Esophagus muscularis mucosa (tissue), 4 donors: Measurements from ENCODE around the gene PCDHA8. TPM values are rescaled to one million over a fixed set of nuclear protein-coding genes. Genes with fewer than 3 reads are reported as not detected.

Experiments
- DNase-seq: peaks from one replicate; pipeline ENCODE4 v3.0.0-alpha.2; 2017; ENCODE audit errors: extremely low spot score
- H3K27ac ChIP-seq, 4 donors: fragments of 200-600 bp; sonication (generic); replicated peaks in 1 of 4; 1 replicate in 3 of 4; 2 replicates in 1 of 4; pipeline ENCODE4 v1.5.1; 2016 to 2019; ENCODE audit warnings: mild to moderate bottlenecking in 1 of 4
- H3K27me3 ChIP-seq, 4 donors: fragments of 200-600 bp; sonication (generic); one replicate each; pipeline versions ENCODE4 v1.5.1 to v1.6.0; 2016 to 2019
- H3K36me3 ChIP-seq, 4 donors: fragments of 200-600 bp; sonication (generic); one replicate each; pipeline ENCODE4 v1.5.1; 2016 to 2019
- H3K4me1 ChIP-seq, 4 donors: fragments of 200-600 bp; sonication (generic); one replicate each; pipeline ENCODE4 v1.5.1; 2016 to 2019
- H3K4me3 ChIP-seq, 4 donors: fragments of 200-600 bp; sonication (generic); 1 replicate in 2 of 4; 2 replicates in 2 of 4; pipeline ENCODE4 v1.5.1; 2016 to 2019; ENCODE audit warnings: mild to moderate bottlenecking in 4 of 4, moderate library complexity in 1 of 4
- H3K9me3 ChIP-seq, 4 donors: fragments of 200-600 bp; sonication (generic); 1 replicate in 3 of 4; 2 replicates in 1 of 4; pipeline ENCODE4 v1.5.1; 2016 to 2019
- CTCF ChIP-seq, 3 experiments: fragments of 200-600 bp in 2 of 3; fragments of 450-650 bp in 1 of 3; sonication (generic) in 2 of 3; IDR thresholded peaks; one replicate each; pipeline ENCODE4 v1.5.1; 2017 to 2019; ENCODE audit warnings: antibody characterized with exemption in 3 of 3, mild to moderate bottlenecking in 2 of 3, moderate library complexity in 1 of 3
- EP300 ChIP-seq: sonication (generic); formaldehyde crosslinking; IDR thresholded peaks from one replicate; pipeline ENCODE4 v1.6.1; 2017; ENCODE audit warnings: antibody characterized with exemption
- POLR2A ChIP-seq: fragments of 450-650 bp; IDR thresholded peaks from one replicate; pipeline ENCODE4 v1.6.1; 2017; ENCODE audit warnings: antibody characterized with exemption, moderate library complexity, mild to moderate bottlenecking, low read depth
- WGBS: methylation state at CpG from one replicate; pipeline ENCODE4 v1.1.5; 2018; 5-methylcytosine and 5-hydroxymethylcytosine counted together
- intact Hi-C: fragments of 100-400 bp; cut with DNase I; formaldehyde crosslinking; loops from one replicate; pipeline ENCODE4 v1.15.1; 2023
- total RNA-seq, 4 donors: library from RNA; depleted of rRNA; stranded (reverse); fragments of >200 nt; gene quantifications; one replicate each; pipeline versions ENCODE4 v1.1.0 to v1.2.1, GENCODE V29; 2016

Gene PCDHA8
- total RNA-seq, 4 donors from 2014 or later: 0.29 to 0.83 TPM; not detected in 2

GRCh38 chr5:140883927-140884697 is 43.1 kb downstream of the PCDHA8 start:
- Histone ChIP-seq H3K27me3 (peaks cover 0 to 33% (median 0%) of the 10 kb centered on the region in 4 donors), H3K36me3 (no peaks in the 10 kb centered on the region), H3K27ac (no peak overlapping the region), H3K4me1 (peaks cover 0 to 14% (median 8%) of the 10 kb centered on the region in 4 donors), H3K9me3 (peaks cover 0 to 25% (median 7%) of the 10 kb centered on the region in 4 donors), H3K4me3 (peak overlapping the region in 2 of 4 donors; percentile 3 to 17)
- whole genome bisulfite sequencing: 38% methylated on average over 9 of the region's 79 CpGs
- intact Hi-C loops: loop anchor here (5.0 kb wide), 1 partner anchor 43 kb away; the partner anchor contains the start of gene PCDHAC1
- no peak for TF ChIP-seq EP300
- TF ChIP-seq CTCF (IDR thresholded peaks at IDR 0.05): no peak
- no peak for TF ChIP-seq POLR2A
- no peak for DNase-seq

Other genes with a start within 250 kb of the PCDHA8 start
- 100 to 1,000 TPM in 1 of 4 donors, 10 to 100 TPM in 3; 34.9 to 125 (median 56.1) TPM for gene CD14, start 208.0 kb upstream of the PCDHA8 start, total RNA-seq
- gene TMCO6, start 201.7 kb upstream of the PCDHA8 start, total RNA-seq: 10 to 100 TPM; 14.0 to 41.4 (median 22.2) TPM
- 10 to 100 TPM; 52.3 to 63.3 (median 57.4) TPM for gene NDUFA2, start 193.6 kb upstream of the PCDHA8 start, total RNA-seq
- 100 to 1,000 TPM in 3 of 4 donors, 10 to 100 TPM in 1; 98.7 to 159 (median 148) TPM for gene IK, start 193.4 kb upstream of the PCDHA8 start, total RNA-seq
- 10 to 100 TPM; 17.7 to 23.8 (median 20.6) TPM for gene WDR55, start 176.3 kb upstream of the PCDHA8 start, total RNA-seq
- under 1 TPM in 3 of 4 donors, not detected in 1; 0.46 to 0.83 (median 0.66) TPM for gene DND1, start 167.6 kb upstream of the PCDHA8 start, total RNA-seq
- 10 to 100 TPM; 45.7 to 68.7 (median 59.9) TPM for gene HARS1, start 149.8 kb upstream of the PCDHA8 start, total RNA-seq
- gene HARS2, start 149.7 kb upstream of the PCDHA8 start, total RNA-seq: 10 to 100 TPM; 19.1 to 22.2 (median 19.2) TPM
- gene ZMAT2, start 140.7 kb upstream of the PCDHA8 start, total RNA-seq: 10 to 100 TPM; 30.8 to 45.1 (median 38.0) TPM
- not detected for gene PCDHA1, start 55.0 kb upstream of the PCDHA8 start, total RNA-seq
- under 1 TPM in 3 of 4 donors, not detected in 1; 0.13 to 0.42 (median 0.34) TPM for gene PCDHA2, start 46.3 kb upstream of the PCDHA8 start, total RNA-seq
- 1 to 10 TPM in 3 of 4 donors, under 1 TPM in 1; 0.17 to 1.9 (median 1.2) TPM for gene PCDHA3, start 40.1 kb upstream of the PCDHA8 start, total RNA-seq
- 1 to 10 TPM in 1 of 4 donors, under 1 TPM in 3; 0.45 to 1.1 (median 0.66) TPM for gene PCDHA4, start 34.1 kb upstream of the PCDHA8 start, total RNA-seq
- under 1 TPM; 0.17 to 0.69 (median 0.30) TPM for gene PCDHA5, start 19.6 kb upstream of the PCDHA8 start, total RNA-seq
- gene PCDHA6, start 13.2 kb upstream of the PCDHA8 start, total RNA-seq: under 1 TPM; 0.33 to 0.97 (median 0.76) TPM
- 1 to 10 TPM in 1 of 4 donors, under 1 TPM in 3; 0.17 to 1.0 (median 0.37) TPM for gene PCDHA7, start 6.9 kb upstream of the PCDHA8 start, total RNA-seq
- gene PCDHA9, start 7.2 kb downstream of the PCDHA8 start, total RNA-seq: under 1 TPM; under 0.01 to 0.42 (median 0.15) TPM
- gene PCDHA10, start 14.7 kb downstream of the PCDHA8 start, total RNA-seq: 1 to 10 TPM in 2 of 4 donors, under 1 TPM in 2; 0.33 to 1.6 (median 1.0) TPM
- gene PCDHA11, start 27.8 kb downstream of the PCDHA8 start, total RNA-seq: under 1 TPM; 0.17 to 0.69 (median 0.34) TPM
- gene PCDHA12, start 34.1 kb downstream of the PCDHA8 start, total RNA-seq: 1 to 10 TPM in 3 of 4 donors, under 1 TPM in 1; 0.66 to 4.8 (median 2.5) TPM
- gene PCDHA13, start 40.9 kb downstream of the PCDHA8 start, total RNA-seq: 1 to 10 TPM in 1 of 4 donors, under 1 TPM in 3; 0.39 to 2.1 (median 0.76) TPM
- 1 to 10 TPM; 1.7 to 5.4 (median 4.4) TPM for gene PCDHAC1, start 85.1 kb downstream of the PCDHA8 start, total RNA-seq
- 10 to 100 TPM in 3 of 4 donors, 1 to 10 TPM in 1; 8.8 to 26.6 (median 18.0) TPM for gene PCDHAC2, start 125.3 kb downstream of the PCDHA8 start, total RNA-seq
- not detected for gene PCDHB1, start 210.2 kb downstream of the PCDHA8 start, total RNA-seq